ENCODE measurements around the gene KAT14.
"Not testable (repeated sequence)": the region's sequence is repeated elsewhere in the genome, so short reads cannot be mapped to it uniquely, and the experiment has no call there.

- not testable (repeated sequence) for TF ChIP-seq CTCF, POLR2A (IDR thresholded peaks at IDR 0.05)
Measured at GRCh38 chr20:18100569-18100968, 37.1 kb upstream of the KAT14 start.

All from body of pancreas (tissue), 4 donors.